Tibial nerve (tissue), 4 donors: ENCODE results near the gene MRI1. TPM values are rescaled to one million over a fixed set of nuclear protein-coding genes. Genes with fewer than 3 reads are reported as not detected.

Experiments used
- DNase-seq, 2 donors: peaks; one replicate each; pipeline ENCODE4 v3.0.0-alpha.2; 2019; ENCODE audit warnings: low spot score in 2 of 2
- H3K27ac ChIP-seq, 4 donors: fragments of 200-600 bp; sonication (generic) in 3 of 4; one replicate each; pipeline ENCODE4 v1.5.1; 2017 to 2019; ENCODE audit warnings: mild to moderate bottlenecking in 1 of 4
- H3K27me3 ChIP-seq, 2 donors: fragments of 200-600 bp; sonication (generic) in 1 of 2; one replicate each; pipeline versions ENCODE4 v1.5.1 to v1.6.0; 2017 to 2019
- H3K36me3 ChIP-seq, 3 donors: fragments of 200-600 bp; sonication (generic); one replicate each; pipeline ENCODE4 v1.5.1; 2018 to 2019
- H3K4me1 ChIP-seq, 4 donors: fragments of 200-600 bp; sonication (generic) in 3 of 4; one replicate each; pipeline ENCODE4 v1.5.1; 2017 to 2019
- H3K4me3 ChIP-seq, 4 donors: fragments of 200-600 bp; sonication (generic) in 3 of 4; one replicate each; pipeline ENCODE4 v1.5.1; 2017 to 2019; ENCODE audit warnings: mild to moderate bottlenecking in 1 of 4, moderate library complexity in 1 of 4
- H3K9me3 ChIP-seq, 4 donors: fragments of 200-600 bp; sonication (generic) in 3 of 4; one replicate each; pipeline ENCODE4 v1.5.1; 2017 to 2019
- EP300 ChIP-seq, 2 donors: sonication (generic); formaldehyde crosslinking; IDR thresholded peaks; one replicate each; pipeline ENCODE4 v1.6.1; 2017; ENCODE audit warnings: antibody characterized with exemption in 2 of 2, mild to moderate bottlenecking in 1 of 2
- POLR2A ChIP-seq, 2 donors: fragments of 450-650 bp; IDR thresholded peaks; one replicate each; pipeline ENCODE4 v1.6.1; 2017; ENCODE audit warnings: antibody characterized with exemption in 2 of 2, mild to moderate bottlenecking in 2 of 2, moderate library complexity in 2 of 2
- WGBS, 2 donors: methylation state at CpG; one replicate each; pipeline ENCODE4 v1.1.5; 2018; 5-methylcytosine and 5-hydroxymethylcytosine counted together
- total RNA-seq, 4 donors: library from RNA; depleted of rRNA; stranded (reverse); fragments of >200 nt; gene quantifications; one replicate each; pipeline ENCODE4 v1.1.0, GENCODE V29; 2016
- TF ChIP-seq, protein P1 (sequence below), 5 experiments: fragments of 200-600 bp in 3 of 5; fragments of 450-650 bp in 2 of 5; sonication (generic) in 3 of 5; IDR thresholded peaks; one replicate each; pipeline ENCODE4 v1.5.1; 2016 to 2019; ENCODE audit warnings: antibody characterized with exemption in 5 of 5, mild to moderate bottlenecking in 3 of 5, moderate library complexity in 2 of 5

Gene MRI1
- 100 to 1,000 TPM in 2 of 4 donors, 10 to 100 TPM in 2; 52.4 to 167 (median 94.4) TPM for total RNA-seq

DNA sequence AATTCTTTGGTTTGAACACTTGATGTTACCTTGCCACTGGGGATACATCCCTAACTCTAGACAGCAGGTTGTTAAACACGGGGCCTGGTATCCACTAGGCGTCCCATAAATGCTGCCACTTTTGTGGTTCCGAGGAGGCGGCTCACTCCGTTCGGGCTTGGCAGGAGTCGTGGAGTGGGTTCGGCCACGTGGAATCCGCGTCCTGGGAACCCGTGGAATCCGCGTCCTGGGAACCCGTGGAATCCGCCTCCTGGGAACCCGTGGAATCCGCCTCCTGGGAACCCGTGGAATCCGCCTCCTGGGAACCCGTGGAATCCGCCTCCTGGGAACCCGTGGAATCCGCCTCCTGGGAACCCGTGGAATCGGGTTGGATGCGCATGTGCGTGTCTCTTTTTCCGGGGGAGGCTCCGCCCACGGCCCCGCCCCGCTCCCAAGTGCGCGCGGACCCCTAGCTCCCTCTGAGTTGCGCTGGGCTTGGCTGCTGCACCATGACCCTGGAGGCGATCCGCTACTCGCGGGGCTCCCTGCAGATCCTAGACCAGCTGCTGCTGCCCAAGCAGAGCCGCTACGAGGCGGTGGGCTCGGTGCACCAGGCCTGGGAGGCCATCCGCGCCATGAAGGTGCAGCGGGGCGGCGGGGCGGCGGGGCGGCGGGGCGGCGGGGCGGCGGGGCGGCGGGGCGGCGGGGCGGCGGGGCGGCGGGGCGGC, at the start of gene MRI1:
Gene MRI1 (plus strand): TSS at position 422 of the 707 bp plus-strand sequence. CDS start 67 bp downstream, at position 489.
- H3K27ac ChIP-seq: peak within 1 kb of the TSS; percentile 45 to 87 (median 80)
- peak within 1 kb of the TSS; percentile 60 to 90 (median 75) for H3K4me3 ChIP-seq
- peaks cover 5 to 63% (median 30%) of the 10 kb centered on the region in 3 donors for H3K36me3 ChIP-seq
- TF ChIP-seq EP300 (IDR thresholded peaks at IDR 0.05) (peak in 1 of 2 donors; percentile 70), POLR2A (IDR thresholded peaks at IDR 0.05) (no peak)
- TF ChIP-seq, protein P1, sequence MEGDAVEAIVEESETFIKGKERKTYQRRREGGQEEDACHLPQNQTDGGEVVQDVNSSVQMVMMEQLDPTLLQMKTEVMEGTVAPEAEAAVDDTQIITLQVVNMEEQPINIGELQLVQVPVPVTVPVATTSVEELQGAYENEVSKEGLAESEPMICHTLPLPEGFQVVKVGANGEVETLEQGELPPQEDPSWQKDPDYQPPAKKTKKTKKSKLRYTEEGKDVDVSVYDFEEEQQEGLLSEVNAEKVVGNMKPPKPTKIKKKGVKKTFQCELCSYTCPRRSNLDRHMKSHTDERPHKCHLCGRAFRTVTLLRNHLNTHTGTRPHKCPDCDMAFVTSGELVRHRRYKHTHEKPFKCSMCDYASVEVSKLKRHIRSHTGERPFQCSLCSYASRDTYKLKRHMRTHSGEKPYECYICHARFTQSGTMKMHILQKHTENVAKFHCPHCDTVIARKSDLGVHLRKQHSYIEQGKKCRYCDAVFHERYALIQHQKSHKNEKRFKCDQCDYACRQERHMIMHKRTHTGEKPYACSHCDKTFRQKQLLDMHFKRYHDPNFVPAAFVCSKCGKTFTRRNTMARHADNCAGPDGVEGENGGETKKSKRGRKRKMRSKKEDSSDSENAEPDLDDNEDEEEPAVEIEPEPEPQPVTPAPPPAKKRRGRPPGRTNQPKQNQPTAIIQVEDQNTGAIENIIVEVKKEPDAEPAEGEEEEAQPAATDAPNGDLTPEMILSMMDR (IDR thresholded peaks at IDR 0.05): no peak
- no peaks in the 10 kb centered on the region for H3K9me3 ChIP-seq
- H3K27me3 ChIP-seq: no peaks in the 10 kb centered on the region
- WGBS, 2 donors: 21 to 42% methylated on average over 11 to 22 of the region's 67 CpGs
- H3K4me1 ChIP-seq: peaks cover 0 to 24% (median 9%) of the 10 kb centered on the region in 4 donors
- DNase-seq: peak; percentile 60 to 64

- 36 to 43% methylated on average over 8 of the region's 8 CpGs for WGBS, 2 donors
- H3K27ac ChIP-seq: no peak overlapping the region
These were observed 47.1 kb upstream of the MRI1 start for GRCh38 chr19:13717194-13717643.

GRCh38 chr19:13718733-13719132, 45.6 kb upstream of the MRI1 start:
- TF ChIP-seq EP300 (IDR thresholded peaks at IDR 0.05) (no peak), POLR2A (IDR thresholded peaks at IDR 0.05) (no peak)
- TF ChIP-seq, protein P1 (IDR thresholded peaks at IDR 0.05): no peak
- no peak for DNase-seq
- no peaks in the 10 kb centered on the region for H3K27me3 ChIP-seq

More at GRCh38 chr19:13717194-13717643, 47.1 kb upstream of the MRI1 start:
- TF ChIP-seq EP300 (IDR thresholded peaks at IDR 0.05) (no peak), POLR2A (IDR thresholded peaks at IDR 0.05) (no peak)
- TF ChIP-seq, protein P1 (IDR thresholded peaks at IDR 0.05): no peak
- Histone ChIP-seq H3K9me3 (peaks cover 0 to 11% (median 0%) of the 10 kb centered on the region in 4 donors), H3K4me1 (no peaks in the 10 kb centered on the region), H3K4me3 (no peak overlapping the region), H3K36me3 (no peaks in the 10 kb centered on the region), H3K27me3 (no peaks in the 10 kb centered on the region)
- DNase-seq: no peak

GRCh38 chr19:13722146-13722545, 42.2 kb upstream of the MRI1 start:
- no peak for TF ChIP-seq EP300 (IDR thresholded peaks at IDR 0.05)
- Histone ChIP-seq H3K4me3 (no peak overlapping the region), H3K36me3 (no peaks in the 10 kb centered on the region), H3K27ac (no peak overlapping the region), H3K9me3 (no peaks in the 10 kb centered on the region), H3K4me1 (no peaks in the 10 kb centered on the region), H3K27me3 (no peaks in the 10 kb centered on the region)
- 85 to 86% methylated on average over 6 of the region's 6 CpGs for WGBS, 2 donors
- DNase-seq: no peak

More at GRCh38 chr19:13718733-13719132, 45.6 kb upstream of the MRI1 start:
- no peaks in the 10 kb centered on the region for H3K4me1 ChIP-seq
- H3K36me3 ChIP-seq: no peaks in the 10 kb centered on the region
- H3K9me3 ChIP-seq: peaks cover 0 to 11% (median 0%) of the 10 kb centered on the region in 4 donors
- H3K4me3 ChIP-seq: no peak overlapping the region
- 28 to 29% methylated on average over 9 of the region's 9 CpGs for WGBS, 2 donors
- H3K27ac ChIP-seq: no peak overlapping the region

GRCh38 chr19:13723206-13723605, 41.1 kb upstream of the MRI1 start:
- H3K27me3 ChIP-seq: no peaks in the 10 kb centered on the region
- no peak overlapping the region for H3K4me3 ChIP-seq
- no peak for DNase-seq
- TF ChIP-seq, protein P1 (IDR thresholded peaks at IDR 0.05): no peak
- TF ChIP-seq EP300 (IDR thresholded peaks at IDR 0.05) (no peak), POLR2A (IDR thresholded peaks at IDR 0.05) (no peak)
- no peaks in the 10 kb centered on the region for H3K36me3 ChIP-seq
- 82% methylated on average over 5 of the region's 5 CpGs for WGBS, 2 donors
- H3K9me3 ChIP-seq: no peaks in the 10 kb centered on the region
- no peak overlapping the region for H3K27ac ChIP-seq
- H3K4me1 ChIP-seq: peaks cover 0 to 8% (median 0%) of the 10 kb centered on the region in 4 donors
